Activated CD4-positive, alpha-beta T cell treated with anti-CD3 and anti-CD28 coated beads, Interleukin-2, amount 50 U/mL, for 24 hours (primary cell): ENCODE results near the gene MRTFB.

ENCODE experiments used
- DNase-seq, 2 donors: peaks; one replicate each; pipeline ENCODE4 v3.0.0-alpha.2; 2020; ENCODE audit warnings: low read depth in 1 of 2, low spot score in 1 of 2

MRTFB gene

DNA sequence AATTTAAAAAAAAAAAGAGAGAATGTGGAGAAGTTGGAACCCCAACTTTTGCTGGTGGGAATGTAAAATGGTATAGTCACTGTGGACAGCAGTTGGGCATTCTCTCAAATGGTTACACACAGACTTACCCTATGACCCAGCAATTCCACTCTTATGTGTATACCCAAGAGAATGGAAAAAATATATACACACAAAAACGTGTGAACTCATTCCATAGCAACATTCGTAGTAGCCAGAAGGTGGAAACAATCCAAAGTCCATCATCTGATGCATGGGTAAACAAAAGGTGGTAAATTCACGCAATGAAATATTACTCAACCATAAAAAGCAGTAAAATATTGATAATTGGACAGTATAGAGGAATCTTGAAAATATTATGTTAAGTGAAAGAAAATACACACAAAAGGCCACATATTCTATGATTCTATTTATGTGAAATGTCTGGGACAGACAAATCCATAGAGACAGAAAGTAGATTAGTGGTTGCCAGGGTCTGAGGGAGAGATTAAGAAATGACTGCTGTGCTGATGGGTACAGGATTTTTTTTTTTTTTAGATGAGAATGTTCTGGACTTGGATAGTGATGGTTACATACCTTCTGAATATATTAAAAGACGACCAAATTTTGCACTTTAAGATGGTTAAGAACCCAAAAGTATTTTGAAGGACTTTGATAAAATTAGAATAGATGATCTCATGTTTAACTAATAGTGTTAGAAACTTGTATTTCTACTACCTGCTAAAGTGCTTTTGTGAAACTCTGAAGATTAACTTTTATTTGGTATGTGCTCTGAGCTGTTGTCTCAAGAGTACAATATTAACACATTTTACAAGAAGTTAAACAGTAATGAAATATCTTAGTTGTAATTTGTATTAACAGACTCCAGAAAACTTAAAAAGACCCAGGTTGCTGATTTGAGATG lies 60.9 kb downstream of the MRTFB start:
- DNase-seq, result no peak

DNA sequence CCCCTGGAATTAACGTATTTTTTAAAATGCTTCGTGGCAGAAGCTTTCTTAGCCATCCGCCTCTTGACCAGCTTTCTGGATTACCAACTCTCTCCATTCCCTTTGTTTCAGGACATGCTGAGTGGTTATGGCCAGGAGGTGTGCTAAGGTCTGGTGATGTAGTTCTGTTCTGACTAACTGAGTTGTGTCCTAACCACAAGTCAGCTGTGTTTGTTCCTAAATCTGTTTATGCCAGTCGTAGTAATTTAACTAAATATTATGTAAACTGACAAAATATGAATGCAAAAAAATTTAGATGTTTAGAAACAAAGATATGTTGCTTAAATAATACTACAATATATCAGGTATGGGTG lies 61.6 kb downstream of the MRTFB start:
- no peak for DNase-seq

DNA sequence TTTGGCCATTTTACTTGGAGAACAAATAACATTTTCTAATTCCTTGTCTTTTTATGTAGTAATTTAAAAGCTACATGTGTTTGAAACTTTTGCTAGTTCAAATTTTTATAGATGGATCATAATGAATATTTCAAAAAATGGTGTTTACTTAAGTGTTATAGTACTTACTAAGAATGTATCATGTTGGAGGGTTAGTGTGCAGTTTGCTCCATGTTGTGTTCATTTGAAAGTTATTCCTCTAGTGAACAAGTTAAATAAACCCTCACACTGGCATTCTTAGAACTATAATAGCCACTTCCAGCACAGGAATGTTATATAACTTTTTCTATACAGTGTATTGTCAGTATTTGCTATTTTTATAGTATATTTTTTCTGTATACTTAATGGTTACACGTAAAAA lies 62.8 kb downstream of the MRTFB start:
- no peak for DNase-seq

DNA sequence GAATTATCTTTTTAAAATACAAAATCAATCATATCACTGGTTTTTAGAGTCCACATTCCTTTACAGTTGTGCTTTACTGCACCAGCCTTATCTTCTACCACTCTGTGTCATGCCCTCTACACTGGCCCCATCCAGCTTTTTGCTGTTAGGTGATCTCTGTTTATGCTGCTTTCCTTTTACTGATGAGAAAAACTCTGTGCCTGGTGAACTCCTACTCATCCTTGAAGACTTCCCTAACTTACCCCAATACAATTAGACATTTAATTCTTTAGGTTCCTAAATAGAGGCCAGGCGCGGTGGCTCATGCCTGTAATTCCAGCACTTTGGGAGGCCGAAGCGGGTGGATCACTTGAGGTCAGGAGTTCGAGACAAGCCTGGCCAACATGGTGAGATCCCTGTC lies 64.6 kb downstream of the MRTFB start:
- DNase-seq, result no peak

DNA sequence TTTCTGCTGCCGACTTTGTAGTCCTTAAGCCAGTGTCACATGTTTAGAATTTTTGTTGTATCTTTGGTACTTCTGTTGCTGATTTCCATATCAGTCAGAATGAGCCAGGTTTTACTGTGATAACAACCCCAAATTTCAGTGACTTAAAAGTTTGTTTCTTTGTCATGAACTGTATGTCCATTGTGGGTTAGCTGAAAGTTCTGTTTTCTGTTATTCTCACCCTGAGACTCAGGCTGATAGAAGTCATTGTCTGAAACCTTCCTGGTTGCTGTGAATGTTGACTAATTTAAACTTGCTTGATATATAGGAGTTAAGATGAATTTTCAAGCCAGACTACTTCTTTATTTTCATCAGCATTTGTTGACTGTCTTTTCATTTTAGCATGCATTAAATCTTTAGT lies 68.8 kb downstream of the MRTFB start:
- DNase-seq, result no peak

DNA sequence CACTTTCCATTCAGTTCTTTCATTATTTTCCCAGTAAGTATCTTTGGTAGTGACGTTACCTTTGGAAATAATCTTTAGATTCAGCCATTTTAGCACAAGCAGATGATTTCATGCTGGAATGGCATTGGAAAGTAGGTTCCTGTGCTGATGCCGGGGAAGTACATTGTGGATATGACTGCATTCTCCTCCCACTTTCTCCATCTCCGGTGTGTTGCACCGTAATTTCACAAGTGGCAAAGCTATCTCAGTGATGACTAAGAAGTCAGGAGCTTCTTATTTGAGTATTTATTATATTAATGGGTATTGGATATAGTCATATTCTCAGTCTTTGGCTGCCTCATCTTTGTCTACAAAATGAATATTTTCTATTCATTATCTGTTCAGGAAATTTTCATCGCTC lies 69.8 kb downstream of the MRTFB start:
- no peak for DNase-seq

DNA sequence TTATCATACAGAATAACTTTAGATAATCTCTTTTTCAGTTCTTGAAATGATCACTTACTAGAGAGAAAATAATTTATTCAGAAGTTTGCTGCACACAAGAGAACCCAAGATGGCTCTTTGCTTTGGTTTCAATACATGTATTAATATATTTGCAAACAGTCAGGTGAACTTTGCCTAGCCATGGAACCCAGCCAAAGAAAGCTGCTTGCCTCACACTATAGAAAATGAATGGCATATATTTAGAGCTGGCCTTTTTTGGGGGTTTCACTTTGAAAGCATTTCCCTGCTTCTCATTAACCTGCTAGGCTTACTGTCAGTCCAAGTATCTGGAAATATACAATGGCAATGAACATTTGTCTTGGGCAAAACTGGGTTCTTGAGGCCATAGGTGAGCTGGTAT lies 75.3 kb downstream of the MRTFB start:
- DNase-seq, result no peak

DNA sequence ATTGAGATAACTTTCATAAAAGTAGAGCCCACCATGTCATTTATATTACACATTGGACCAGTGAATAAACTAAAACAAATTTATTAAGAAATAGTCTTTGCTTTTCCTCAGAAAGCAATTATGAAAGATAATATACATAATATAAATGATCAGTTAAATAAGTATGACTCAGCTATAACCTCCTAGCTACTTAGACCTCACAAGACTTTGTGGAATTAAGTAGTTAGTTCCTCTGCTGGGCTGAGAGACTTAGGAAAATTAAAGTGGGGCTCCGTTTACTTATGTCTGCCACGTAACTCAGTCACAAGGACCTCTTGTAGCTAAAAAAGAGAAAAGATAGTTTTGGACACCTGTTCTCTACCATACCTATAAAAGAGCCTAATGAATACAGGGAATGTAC lies 76.9 kb downstream of the MRTFB start:
- no peak for DNase-seq

DNA sequence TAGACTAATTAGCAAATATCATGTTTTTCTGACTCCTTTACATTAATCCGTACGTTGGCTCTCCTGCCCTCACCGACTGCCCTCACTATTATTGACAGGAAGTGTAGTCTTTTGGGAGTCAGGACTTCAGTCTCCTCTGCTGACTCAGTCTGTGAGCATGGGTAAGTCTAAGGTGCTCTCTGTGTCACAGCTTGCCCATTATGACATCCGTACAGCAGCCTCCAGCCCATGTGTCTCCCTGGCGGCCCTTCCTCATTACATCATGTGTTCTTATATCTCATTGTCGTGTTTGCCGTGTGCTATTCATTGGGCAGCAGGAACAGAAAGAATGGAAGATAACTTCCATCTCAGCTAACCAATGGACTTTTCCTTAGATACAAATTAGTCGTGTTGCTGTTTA lies 77.5 kb downstream of the MRTFB start:
- DNase-seq, result no peak

DNA sequence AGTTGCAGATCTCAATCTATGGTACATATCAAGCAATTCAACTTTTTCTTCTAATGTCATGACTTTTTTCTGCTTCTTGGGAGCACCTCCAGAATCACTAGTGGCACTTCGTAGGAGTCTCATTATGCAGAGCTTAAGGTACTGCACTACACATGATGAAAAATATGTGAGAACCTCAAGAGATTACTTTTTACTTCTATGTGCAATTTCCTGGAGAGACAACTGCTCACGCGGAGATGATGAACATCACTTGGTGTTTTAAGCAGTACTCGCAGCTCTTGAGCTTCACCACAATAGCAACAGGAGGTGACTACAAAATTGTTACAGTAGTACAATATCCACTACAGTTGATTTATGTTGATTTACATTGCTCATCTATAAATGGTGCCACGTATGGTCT lies 79.7 kb downstream of the MRTFB start:
- DNase-seq, result no peak

DNA sequence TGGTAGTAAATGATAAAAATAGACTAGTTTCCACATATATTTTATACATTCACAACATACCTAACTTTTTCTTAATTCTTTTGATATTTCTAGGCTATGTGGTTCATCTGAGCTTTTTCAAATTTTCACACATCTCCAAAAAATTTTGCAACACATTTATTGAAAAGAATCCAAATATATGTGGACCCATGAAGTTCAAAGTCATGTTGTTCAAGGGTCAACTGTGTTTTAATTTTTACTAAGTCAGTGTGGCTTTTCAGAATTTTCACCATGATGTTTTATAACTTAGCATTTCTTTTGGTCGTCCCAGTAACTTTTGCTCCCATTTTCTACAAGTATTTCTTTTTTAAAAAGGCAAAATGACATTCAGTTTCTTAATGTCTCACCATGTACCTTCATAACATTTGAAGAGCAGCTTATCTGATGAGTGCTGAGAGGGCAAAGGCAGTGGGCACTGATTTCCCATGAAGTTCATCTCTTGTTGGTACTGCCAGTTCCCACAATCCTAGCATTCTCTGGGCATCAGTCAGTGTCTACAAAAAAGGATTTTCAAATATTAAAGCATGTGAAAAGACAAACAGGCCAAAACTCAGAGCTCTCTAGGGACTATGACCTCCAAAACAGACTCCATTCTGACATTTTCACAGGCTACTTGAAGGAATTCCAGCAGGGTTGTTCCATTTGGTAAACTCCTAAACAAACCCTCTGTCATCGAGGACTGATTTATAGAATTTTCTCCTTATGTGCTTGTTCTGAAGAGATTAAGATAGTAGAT lies 80.3 kb downstream of the MRTFB start:
- no peak for DNase-seq

DNA sequence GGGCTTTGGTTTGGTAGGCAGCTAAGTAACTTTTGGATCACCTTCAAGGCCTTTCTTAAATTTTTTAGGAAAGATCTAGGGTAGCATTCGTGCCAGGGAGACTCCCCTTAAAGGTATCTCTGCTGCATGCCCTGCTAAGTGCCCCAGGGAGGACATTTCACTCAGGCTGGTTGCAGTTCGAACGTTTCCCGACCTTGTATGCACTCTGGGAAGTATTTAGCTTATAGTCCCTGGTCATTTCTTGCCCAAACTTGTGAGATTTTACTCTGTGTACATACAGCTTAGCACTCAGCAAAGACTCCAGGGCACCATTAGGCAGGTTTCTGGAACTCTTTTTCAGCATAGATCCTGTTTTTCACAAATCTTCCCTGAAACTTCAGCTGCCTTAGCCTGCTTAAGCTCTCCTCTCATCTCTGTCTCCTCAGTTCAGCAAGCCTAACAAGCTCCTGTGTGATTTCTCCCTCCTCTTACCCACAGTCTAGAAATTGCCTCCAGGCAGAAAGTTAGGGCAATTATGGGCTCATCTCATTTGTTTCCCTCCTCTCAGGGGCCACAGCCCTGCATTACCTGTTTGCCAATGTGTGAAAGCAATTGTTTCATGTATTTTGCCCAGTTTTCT lies 84.6 kb downstream of the MRTFB start:
- DNase-seq, result no peak

DNA sequence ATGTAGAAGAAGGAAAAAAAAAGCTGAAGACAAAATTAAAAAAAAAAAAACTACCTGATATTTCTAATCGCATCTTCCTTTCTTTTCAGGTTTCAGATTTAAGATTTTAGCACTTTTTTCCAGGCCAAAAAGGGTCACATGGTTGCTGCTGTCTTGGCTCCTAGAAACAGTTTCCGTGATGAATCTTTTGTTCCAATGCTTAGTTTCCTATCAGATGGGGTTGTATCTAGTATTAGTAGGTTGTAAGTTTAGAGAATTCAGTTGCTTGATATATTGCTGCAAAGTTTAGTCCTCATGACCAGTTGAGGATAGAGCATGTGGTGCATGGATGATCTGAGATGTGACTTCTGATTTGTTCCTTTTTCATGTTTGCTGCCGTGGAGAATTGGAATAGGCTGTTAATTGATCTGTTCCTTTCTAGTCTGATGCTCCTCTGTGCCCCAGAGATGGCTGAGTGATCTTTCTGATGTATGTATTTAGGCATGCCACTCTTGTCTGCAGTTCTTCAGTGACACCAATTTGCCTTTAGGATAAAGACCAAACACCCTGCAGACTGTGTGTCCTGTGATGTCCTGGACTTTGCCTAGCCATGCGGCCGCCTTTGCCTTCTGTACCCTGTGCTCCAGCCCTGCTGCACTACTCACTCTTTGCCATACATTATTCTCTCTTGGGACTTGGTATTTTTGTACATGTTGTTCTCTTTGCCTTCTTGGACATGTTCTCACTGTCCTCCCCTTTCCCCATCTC lies 94.0 kb downstream of the MRTFB start:
- no peak for DNase-seq

DNA sequence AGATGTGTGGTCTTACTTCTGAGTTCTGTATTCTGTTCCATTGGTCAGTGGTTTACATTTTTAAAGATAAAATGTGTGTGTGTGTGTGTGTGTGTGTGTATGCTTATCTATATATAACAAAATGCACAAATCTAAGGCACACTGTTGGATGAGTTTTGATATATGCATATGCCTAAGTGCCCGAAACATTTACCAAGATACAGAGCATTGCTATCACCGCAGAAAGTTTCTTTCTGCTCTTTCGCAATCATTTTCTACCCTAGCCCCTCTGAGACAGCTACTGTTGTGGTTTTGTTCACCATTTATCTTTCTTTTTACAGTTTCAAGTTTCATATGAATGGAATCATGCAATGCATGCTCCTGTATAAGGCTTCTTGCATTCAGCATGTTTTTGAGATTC lies 97.0 kb downstream of the MRTFB start:
- DNase-seq, result no peak

DNA sequence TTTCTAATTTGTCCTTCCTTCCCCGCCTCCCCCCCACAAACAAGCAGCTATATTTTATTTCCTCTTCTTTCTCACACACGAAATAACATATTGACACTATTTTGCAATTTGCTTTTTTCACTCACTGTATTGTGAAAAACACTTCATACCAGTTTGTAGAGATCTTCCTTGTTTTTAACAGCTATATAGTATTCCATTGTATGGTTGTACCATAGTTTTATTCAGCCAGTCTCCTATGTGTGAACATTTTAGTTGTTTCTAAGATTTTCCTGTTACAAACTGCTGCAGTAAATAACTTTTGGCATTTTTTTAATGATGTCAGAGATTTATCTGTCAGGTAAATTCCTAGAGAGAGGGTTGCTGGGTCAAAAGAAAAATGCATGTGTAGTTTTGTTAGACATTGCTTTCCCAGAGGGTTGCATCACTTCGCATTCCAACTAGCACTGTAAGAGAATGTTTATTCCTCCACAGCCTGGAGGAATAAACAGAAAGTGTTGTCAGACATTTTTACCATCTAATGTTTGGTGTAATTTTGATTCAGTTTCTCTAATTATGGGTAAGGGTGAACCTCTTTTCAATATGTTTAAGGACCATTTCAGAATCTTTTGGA lies 101.2 kb downstream of the MRTFB start:
- DNase-seq, result no peak

DNA sequence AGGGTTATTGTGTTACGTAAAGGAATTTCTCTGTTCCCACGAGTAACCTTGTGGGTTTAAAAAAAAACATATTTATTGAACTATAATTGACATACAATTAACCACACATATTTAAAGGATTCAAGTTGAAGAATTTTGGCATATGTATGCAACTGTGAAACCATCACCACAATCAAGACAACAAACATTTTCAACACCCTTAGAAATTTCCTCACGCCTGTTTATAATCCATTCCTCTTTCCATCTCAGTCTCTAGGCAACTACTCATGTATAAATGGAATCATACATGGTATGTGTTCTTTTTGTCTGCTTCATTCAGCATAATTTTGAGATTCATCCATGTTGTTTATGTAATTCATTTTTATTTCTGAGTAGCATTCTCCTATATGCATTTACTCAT lies 104.0 kb downstream of the MRTFB start:
- DNase-seq, result no peak

DNA sequence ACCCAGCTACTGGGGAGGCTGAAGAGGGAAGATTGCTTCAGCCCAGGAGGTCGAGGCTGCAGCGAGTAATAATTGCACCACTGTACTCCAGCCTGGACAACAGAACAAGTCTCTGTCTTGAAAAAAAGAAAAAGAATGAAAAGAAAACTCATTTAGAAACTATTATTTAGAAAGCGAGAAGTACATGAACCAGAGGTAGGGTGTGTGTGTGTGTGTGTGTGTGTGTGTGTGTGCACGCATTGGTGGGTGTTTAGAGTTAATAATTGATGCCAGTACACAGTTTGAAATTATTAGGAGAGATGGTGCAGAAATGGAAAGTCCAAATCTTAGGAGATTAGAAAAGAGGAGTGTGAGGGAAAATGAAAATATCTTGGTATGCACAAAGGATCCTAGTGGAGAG lies 106.6 kb downstream of the MRTFB start:
- DNase-seq, result no peak

DNA sequence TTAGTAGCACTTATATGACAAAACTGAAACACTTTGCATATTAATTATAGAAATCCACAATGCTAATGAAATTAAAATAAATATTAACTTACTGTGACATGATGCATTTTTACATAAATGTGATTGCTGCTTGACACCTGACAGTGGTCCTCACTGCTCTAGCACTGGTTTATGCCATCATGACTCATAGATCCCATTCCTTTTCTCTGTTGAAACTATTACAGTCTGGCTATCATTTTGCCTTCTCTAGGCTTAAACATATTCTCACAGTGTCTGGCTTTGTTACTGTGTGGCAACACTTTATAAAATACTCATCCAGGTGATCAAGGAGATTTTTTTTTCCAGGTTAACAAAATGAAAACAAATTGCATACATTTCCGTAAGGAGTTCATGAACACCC lies 108.0 kb downstream of the MRTFB start:
- no peak for DNase-seq

DNA sequence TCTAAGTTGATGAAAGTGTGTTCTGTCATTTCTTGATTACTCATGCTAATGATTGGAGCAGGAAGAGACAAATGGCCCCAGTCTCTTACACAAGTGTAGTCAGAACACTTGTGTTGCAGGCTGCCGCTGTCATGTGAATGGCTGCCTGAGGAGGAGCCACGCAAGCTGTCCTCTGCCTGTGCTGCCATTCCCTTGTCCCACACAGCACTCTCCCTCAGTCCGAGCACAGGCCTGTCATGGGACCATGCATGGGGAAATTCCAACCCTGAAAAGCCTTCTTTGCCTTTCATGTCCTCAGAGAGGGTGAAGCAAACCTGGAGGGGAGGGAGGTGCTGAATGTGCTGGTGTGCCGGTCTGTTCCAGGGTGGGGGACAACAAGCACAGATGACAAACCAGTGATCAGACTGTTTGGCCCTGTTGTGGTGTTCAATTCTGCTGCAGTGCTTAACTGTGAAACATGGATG lies 109.4 kb downstream of the MRTFB start:
- DNase-seq, result no peak

DNA sequence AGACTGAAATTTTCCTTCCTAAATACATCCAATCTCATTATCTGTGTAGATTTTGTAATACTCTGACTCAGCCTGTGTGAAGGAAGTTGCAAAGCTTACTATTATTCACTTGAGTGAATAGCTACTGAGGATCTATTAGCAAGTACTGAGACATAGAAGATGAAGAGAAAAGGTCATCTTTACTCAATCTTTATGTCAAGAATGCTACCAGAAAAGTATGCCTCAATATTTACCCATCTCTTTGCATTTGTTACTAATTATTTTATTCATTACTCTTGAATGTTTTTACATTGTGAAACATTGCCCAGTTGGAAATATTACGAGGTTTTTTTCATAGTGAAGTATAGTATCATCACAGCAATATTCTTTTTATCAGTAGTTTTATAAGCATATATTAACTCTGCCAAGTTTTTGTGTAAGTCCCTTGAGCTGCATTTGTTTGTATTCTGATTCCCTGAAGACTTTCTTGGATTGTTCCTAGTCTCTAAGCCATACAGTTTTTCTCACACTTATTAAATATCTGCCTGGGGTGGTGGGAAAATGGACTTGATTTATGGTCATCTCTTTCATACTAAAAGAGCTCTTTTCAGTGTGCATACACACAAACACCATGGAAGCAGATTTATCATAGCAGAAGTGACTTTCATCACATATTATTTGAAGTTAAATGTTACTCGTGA lies 110.4 kb downstream of the MRTFB start:
- no peak for DNase-seq
